CD4-positive, alpha-beta T cell treated with Interleukin-15 for 1 hour (primary cell): Measurements from ENCODE around the gene P2RX1.

Experiments
- DNase-seq: peaks from one replicate; pipeline ENCODE4 v3.0.0-alpha.2; 2020

Gene P2RX1

GRCh38 chr17:3848229-3848835 lies 67.9 kb downstream of the P2RX1 start:
- DNase-seq: no peak

DNA sequence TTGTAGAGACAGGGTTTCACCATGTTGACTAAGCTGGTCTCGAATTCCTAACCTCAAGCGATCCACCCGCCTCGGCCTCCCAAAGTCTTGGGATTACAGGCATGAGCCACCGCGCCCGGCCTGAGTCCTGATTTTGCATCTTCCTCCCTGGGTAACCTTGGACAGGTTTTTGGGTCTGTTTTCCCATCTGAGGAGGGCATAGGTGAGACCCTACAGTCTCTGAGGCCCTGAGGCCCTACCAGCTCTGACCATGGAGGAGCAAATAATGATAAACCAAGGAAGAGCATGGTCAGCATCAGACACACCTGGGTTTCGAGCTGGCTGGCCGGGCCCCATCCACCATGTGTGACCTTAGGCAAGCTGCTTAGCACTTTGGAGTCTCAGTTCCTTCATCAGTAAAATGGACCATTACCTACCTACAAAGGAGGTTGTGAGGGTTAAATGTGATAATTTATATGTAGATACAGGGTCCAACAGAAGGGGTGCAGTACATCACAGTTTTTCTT lies 69.0 kb downstream of the P2RX1 start:
- no peak for DNase-seq
